ENCODE results near the gene PXDC1.
A peak's percentile ranks its signal among the peaks of the same experiment; 100 is the strongest.
"Not testable (repeated sequence)": the region's sequence is repeated elsewhere in the genome, so short reads cannot be mapped to it uniquely, and the experiment has no call there.

Gene PXDC1

DNA sequence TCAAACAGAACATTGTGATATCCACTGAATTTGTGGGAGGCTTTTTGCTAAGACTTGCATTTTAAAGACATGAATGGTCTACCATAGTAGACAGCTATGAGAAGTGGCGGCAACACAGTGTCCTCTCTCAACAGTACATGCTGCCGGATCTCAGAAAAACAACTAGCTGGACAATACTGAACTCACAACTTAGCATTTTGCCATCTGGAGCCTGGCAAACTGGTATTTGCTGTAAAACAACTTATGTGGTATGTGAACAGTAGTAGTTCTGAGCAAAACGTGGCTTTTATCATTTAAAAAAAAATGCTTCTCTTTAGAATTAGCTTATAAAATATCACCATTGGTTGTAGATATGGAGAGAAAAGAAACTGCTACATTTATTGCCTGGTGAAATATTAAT is 3.3 kb upstream of the PXDC1 start:
- Mint-ChIP-seq H3K27me3 (ENCODE audit: low read depth, poor library complexity) (peaks cover 47% of the 10 kb centered on the region), H3K4me1 (peaks cover 27% of the 10 kb centered on the region), H3K4me3 (no peak overlapping the region), H3K36me3 (ENCODE audit: low read depth) (no peaks in the 10 kb centered on the region), H3K9me3 (no peaks in the 10 kb centered on the region), H3K27ac (no peak overlapping the region)
- TF ChIP-seq, protein P1, sequence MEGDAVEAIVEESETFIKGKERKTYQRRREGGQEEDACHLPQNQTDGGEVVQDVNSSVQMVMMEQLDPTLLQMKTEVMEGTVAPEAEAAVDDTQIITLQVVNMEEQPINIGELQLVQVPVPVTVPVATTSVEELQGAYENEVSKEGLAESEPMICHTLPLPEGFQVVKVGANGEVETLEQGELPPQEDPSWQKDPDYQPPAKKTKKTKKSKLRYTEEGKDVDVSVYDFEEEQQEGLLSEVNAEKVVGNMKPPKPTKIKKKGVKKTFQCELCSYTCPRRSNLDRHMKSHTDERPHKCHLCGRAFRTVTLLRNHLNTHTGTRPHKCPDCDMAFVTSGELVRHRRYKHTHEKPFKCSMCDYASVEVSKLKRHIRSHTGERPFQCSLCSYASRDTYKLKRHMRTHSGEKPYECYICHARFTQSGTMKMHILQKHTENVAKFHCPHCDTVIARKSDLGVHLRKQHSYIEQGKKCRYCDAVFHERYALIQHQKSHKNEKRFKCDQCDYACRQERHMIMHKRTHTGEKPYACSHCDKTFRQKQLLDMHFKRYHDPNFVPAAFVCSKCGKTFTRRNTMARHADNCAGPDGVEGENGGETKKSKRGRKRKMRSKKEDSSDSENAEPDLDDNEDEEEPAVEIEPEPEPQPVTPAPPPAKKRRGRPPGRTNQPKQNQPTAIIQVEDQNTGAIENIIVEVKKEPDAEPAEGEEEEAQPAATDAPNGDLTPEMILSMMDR (IDR thresholded peaks at IDR 0.05), result no peak
- no peak for DNase-seq

- not testable (repeated sequence) for H3K27ac Mint-ChIP-seq; H3K36me3 Mint-ChIP-seq (ENCODE audit: low read depth); DNase-seq; H3K4me3 Mint-ChIP-seq; H3K9me3 Mint-ChIP-seq
- peaks cover 31% of the 10 kb centered on the region for H3K4me1 Mint-ChIP-seq
- H3K27me3 Mint-ChIP-seq (ENCODE audit: low read depth, poor library complexity), result peaks cover 53% of the 10 kb centered on the region
Measured at GRCh38 chr6:3754032-3754725, 2.7 kb upstream of the PXDC1 start.

- no peak for DNase-seq
- peaks cover 60% of the 10 kb centered on the region for H3K27me3 Mint-ChIP-seq (ENCODE audit: low read depth, poor library complexity)
- H3K4me3 Mint-ChIP-seq, result peak overlapping the region; percentile 74
- TF ChIP-seq, protein P1 (IDR thresholded peaks at IDR 0.05), result no peak
- H3K4me1 Mint-ChIP-seq, result peaks cover 33% of the 10 kb centered on the region
- H3K9me3 Mint-ChIP-seq, result no peaks in the 10 kb centered on the region
- no peak overlapping the region for H3K27ac Mint-ChIP-seq
- no peaks in the 10 kb centered on the region for H3K36me3 Mint-ChIP-seq (ENCODE audit: low read depth)
Measured at GRCh38 chr6:3753228-3753835, 1.8 kb upstream of the PXDC1 start.

GRCh38 chr6:3752531-3753227 is 1.2 kb upstream of the PXDC1 start:
- Mint-ChIP-seq H3K4me1 (peaks cover 37% of the 10 kb centered on the region), H3K27me3 (ENCODE audit: low read depth, poor library complexity) (peaks cover 62% of the 10 kb centered on the region), H3K4me3 (peak overlapping the region; percentile 74), H3K36me3 (ENCODE audit: low read depth) (no peaks in the 10 kb centered on the region), H3K9me3 (no peaks in the 10 kb centered on the region), H3K27ac (no peak overlapping the region)
- TF ChIP-seq, protein P1 (IDR thresholded peaks at IDR 0.05), result no peak
- no peak for DNase-seq

DNA sequence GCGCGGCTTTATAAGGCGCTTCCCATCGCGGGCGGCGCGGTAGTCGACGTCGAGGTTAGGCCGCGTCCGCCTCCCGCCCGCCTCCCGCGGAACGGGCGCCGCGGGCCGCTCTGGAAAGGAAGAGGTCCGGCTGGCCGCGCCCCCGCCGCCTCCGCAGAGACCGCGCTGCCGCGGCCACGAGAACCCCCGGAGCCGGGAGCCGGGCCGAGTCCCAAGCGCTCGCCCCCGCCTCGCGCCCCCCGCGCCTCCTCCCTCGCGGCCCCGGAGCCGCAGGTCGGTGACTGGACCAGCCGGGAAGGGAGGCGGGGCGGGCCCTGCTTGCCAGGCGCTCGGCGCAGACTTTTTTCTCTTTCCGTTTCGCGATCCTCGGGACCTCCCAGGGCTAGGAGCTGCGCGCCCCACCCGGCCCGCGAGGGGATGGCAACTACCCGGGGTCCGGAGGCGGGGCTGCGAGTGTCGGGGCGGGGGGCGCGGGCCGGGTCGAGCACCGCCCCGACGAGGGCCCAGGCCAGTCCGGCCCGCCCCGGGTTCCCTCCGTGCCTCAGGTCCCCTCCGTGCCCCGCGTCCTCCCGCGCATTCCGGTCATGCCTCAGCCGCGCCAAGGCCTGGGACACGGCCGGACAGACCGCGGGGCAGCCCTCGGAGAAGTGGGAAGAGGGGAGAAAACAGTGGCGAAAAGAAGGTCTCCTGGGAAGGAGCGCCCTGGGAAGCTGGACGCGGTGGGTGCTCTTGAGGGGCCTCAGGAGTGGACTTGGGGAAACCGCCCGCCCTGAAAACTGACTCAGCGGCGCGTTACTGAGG is 417 bp upstream of the PXDC1 start:
- H3K4me3 Mint-ChIP-seq, result peak overlapping the region; percentile 65
- TF ChIP-seq, protein P1 (IDR thresholded peaks at IDR 0.05), result peak; percentile 35
- DNase-seq, result peak; percentile 88
- no peaks in the 10 kb centered on the region for H3K36me3 Mint-ChIP-seq (ENCODE audit: low read depth)
- H3K4me1 Mint-ChIP-seq, result peaks cover 41% of the 10 kb centered on the region
- H3K27me3 Mint-ChIP-seq (ENCODE audit: low read depth, poor library complexity), result peaks cover 68% of the 10 kb centered on the region
- no peak overlapping the region for H3K27ac Mint-ChIP-seq
- no peaks in the 10 kb centered on the region for H3K9me3 Mint-ChIP-seq

Measured in nephron progenitor cell (in vitro differentiated cells).